GM19043 (cell line): Measurements from ENCODE around the gene SHROOM4.

Experiments
- ATAC-seq: cut with Tn5 transposase; IDR thresholded peaks from one replicate; pipeline ENCODE4 v1.9.1; 2021; ENCODE audit warnings: low read depth; ENCODE audit not compliant: unreplicated experiment

Gene SHROOM4

GRCh38 chrX:50813843-50814661 lies at the start of gene SHROOM4:
TSS of gene SHROOM4 (minus strand) at chrX:50814194. CDS start at chrX:50814018, 176 bp downstream.
- ATAC-seq = no peak

- no peak for ATAC-seq
Measured at GRCh38 chrX:50863471-50863870, 49.5 kb upstream of the SHROOM4 start.

- no peak for ATAC-seq
Measured at GRCh38 chrX:50860518-50860917, 46.5 kb upstream of the SHROOM4 start.

- no peak for ATAC-seq
Measured at GRCh38 chrX:50858548-50858947, 44.6 kb upstream of the SHROOM4 start.

- no peak for ATAC-seq
Measured at GRCh38 chrX:50853399-50853798, 39.4 kb upstream of the SHROOM4 start.

- ATAC-seq = no peak
Measured at GRCh38 chrX:50852524-50852923, 38.5 kb upstream of the SHROOM4 start.

- ATAC-seq = no peak
Measured at GRCh38 chrX:50842221-50842620, 28.2 kb upstream of the SHROOM4 start.

- no peak for ATAC-seq
Measured at GRCh38 chrX:50839730-50840129, 25.7 kb upstream of the SHROOM4 start.

- no peak for ATAC-seq
Measured at GRCh38 chrX:50838820-50839600, 25.0 kb upstream of the SHROOM4 start.

GRCh38 chrX:50827996-50828395 lies 14.0 kb upstream of the SHROOM4 start:
- ATAC-seq = no peak

- ATAC-seq = no peak
Measured at GRCh38 chrX:50825825-50826224, 11.8 kb upstream of the SHROOM4 start.

- ATAC-seq = no peak
Measured at GRCh38 chrX:50818986-50819385, 5.0 kb upstream of the SHROOM4 start.

GRCh38 chrX:50815120-50815519 lies 1.1 kb upstream of the SHROOM4 start:
- no peak for ATAC-seq

- no peak for ATAC-seq
Measured at GRCh38 chrX:50814701-50815100, 707 bp upstream of the SHROOM4 start.

GRCh38 chrX:50812995-50813842 lies 775 bp downstream of the SHROOM4 start:
- ATAC-seq = no peak

GRCh38 chrX:50805276-50805675 lies 8.7 kb downstream of the SHROOM4 start:
- ATAC-seq = no peak

GRCh38 chrX:50801135-50801534 lies 12.9 kb downstream of the SHROOM4 start:
- no peak for ATAC-seq

- ATAC-seq = no peak
Measured at GRCh38 chrX:50799531-50799961, 14.4 kb downstream of the SHROOM4 start.

- ATAC-seq = no peak
Measured at GRCh38 chrX:50798783-50799182, 15.2 kb downstream of the SHROOM4 start.

- ATAC-seq = no peak
Measured at GRCh38 chrX:50787099-50787498, 26.9 kb downstream of the SHROOM4 start.

- no peak for ATAC-seq
Measured at GRCh38 chrX:50780144-50780543, 33.9 kb downstream of the SHROOM4 start.
